Activated CD4-positive, alpha-beta T cell treated with anti-CD3 and anti-CD28 coated beads, Interleukin-2, amount 10 ng/mL, durations not matched to agents 7 days and 5 days (primary cell): ENCODE data around the gene PRR19. TPM values are rescaled to one million over a fixed set of nuclear protein-coding genes. Genes with fewer than 3 reads are reported as not detected.

Source experiments
- CTCF ChIA-PET: fragments of 350-600 bp; sonication (Branson Sonifier 250); formaldehyde crosslinking; loops from one replicate; lab custom pipeline; 2021; ENCODE audit warnings: antibody characterized with exemption; lab: Charles Lee
- POLR2A ChIA-PET: fragments of 350-600 bp; sonication (Branson Sonifier 250); formaldehyde crosslinking; loops from one replicate; lab custom pipeline; 2021; ENCODE audit warnings: antibody characterized with exemption; lab: Charles Lee
- DNase-seq: peaks from one replicate; pipeline ENCODE4 v3.0.0-alpha.2; 2020
- H3K27ac Mint-ChIP-seq: one replicate; pipeline ENCODE4 v1.8.0; 2021; ENCODE audit warnings: mild to moderate bottlenecking, moderate library complexity, mixed read lengths
- H3K27me3 Mint-ChIP-seq: one replicate; pipeline ENCODE4 v1.8.0; 2021; ENCODE audit warnings: mixed read lengths
- H3K36me3 Mint-ChIP-seq: one replicate; pipeline ENCODE4 v1.8.0; 2021; ENCODE audit warnings: low read depth, mixed read lengths
- H3K4me1 Mint-ChIP-seq: one replicate; pipeline ENCODE4 v1.8.0; 2021; ENCODE audit warnings: mixed read lengths
- H3K4me3 Mint-ChIP-seq: one replicate; pipeline ENCODE4 v1.8.0; 2021; ENCODE audit warnings: mild to moderate bottlenecking, moderate library complexity, mixed read lengths
- H3K9me3 Mint-ChIP-seq: one replicate; pipeline ENCODE4 v1.8.0; 2021; ENCODE audit warnings: mixed read lengths
- total RNA-seq, 2 experiments: library from RNA; stranded (reverse); gene quantifications; one replicate each; pipeline ENCODE4 v1.2.3, GENCODE V29; 2021

The PRR19 gene
- total RNA-seq, 2 experiments from 2014 or later = 0.54 to 0.62 TPM

DNA sequence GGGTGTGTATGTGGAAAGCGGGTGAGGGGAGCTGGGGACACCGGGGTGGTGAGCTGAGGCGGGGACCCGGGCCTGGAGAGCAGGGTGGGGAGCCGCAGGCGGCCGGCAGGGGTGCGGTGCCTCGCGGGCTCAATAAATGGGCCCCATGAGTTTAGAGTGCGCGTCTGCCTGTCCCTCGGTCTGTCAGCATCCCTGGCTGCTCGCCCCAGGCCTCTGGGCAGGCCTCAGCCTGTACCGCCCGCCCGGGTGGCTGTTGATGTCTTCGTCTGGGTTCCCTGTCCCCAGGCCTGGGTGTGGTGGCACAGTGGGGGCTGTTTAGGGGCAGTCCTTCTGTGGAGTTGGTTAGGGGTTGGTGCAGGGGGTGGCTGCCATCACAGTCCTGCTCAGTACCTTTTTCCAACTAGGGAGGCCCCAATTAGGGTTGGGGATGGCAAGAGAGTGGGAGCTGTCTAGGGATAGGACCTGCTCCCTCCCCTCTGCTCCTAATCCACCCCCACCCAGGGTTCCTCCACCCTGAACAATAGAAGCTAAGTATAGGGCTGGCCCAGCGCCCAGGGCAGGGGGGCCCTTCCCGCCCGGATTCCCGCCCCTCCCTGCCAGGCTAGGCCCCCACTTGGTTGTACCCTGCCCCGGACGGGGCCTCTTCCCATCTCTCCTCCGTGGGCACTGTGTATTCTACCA lies 20.6 kb upstream of the PRR19 start:
- ChIA-PET CTCF (interaction anchor here (0.8 to 2.9 kb wide), 3 partner anchors 11 to 38 kb away, joined by 3 to 31 read pairs (median 10); partner anchors contain the start of genes CIC and GSK3A), POLR2A (interaction anchor here (0.6 kb wide), 1 partner anchor 66 kb away, joined by 3 read pairs; no protein-coding TSS in a partner anchor)
- Mint-ChIP-seq H3K4me1 (peaks cover 60% of the 10 kb centered on the region), H3K9me3 (no peaks in the 10 kb centered on the region), H3K27me3 (no peaks in the 10 kb centered on the region), H3K4me3 (peak overlapping the region; percentile 76), H3K27ac (no peak overlapping the region), H3K36me3 (peaks cover 12% of the 10 kb centered on the region)
- peak; percentile 29 for DNase-seq

DNA sequence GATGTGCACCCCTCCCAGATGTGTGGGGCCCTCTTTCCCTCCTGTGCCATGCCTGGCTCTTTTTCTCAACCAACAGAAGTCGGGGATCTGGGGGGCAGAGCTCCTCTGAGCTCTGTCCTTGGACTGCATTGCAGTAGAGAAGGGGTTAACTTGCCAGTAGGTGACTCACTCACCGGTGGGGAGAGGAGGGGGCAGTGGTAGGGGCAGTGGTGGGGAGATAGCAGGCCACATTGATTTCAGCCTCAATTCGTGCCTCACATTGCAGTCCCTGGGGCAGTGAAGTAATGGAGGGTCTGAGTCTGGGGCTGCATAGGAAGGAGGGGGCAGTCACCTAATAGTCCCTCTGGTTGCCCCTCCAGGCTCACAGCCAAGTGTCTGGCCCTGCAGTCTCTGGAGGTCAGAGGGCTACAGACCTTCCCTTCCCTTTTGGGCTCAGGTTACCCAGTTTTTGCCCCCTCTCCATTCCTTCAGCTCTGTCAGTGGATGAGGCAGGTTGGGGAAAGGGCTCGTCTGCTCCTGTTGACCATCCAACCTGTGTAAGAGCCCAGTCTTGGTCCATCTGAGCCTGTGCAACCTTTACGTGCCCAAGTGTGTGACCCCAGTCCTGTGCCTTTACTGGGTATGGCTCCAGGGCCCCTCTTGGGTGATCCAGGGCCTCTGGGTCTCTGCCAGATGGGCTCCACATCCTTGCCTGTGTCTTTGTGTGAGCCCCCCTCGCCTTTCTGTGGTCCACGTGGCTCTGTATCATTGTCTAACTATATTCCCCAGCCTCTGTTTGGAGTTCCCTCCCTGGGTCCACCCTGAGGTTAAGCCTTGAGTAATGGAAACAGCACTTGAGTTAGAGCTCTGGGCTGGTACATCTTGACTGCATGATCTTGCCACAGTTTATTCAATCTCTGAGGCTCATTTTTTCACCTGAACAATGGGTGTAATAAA lies 19.8 kb upstream of the PRR19 start:
- H3K4me1 Mint-ChIP-seq = peaks cover 55% of the 10 kb centered on the region
- no peaks in the 10 kb centered on the region for H3K9me3 Mint-ChIP-seq
- H3K27ac Mint-ChIP-seq = no peak overlapping the region
- H3K4me3 Mint-ChIP-seq = peak overlapping the region; percentile 76
- H3K27me3 Mint-ChIP-seq = no peaks in the 10 kb centered on the region
- no peak for DNase-seq
- ChIA-PET POLR2A (interaction anchor here (0.6 to 0.9 kb wide), 2 partner anchors 67 to 370 kb away, joined by 3 to 5 read pairs; no protein-coding TSS in a partner anchor), CTCF (interaction anchor here (0.8 to 1.7 kb wide), 2 partner anchors 12 to 39 kb away, joined by 3 to 6 read pairs; partner anchors contain the start of gene GSK3A)
- peaks cover 13% of the 10 kb centered on the region for H3K36me3 Mint-ChIP-seq

DNA sequence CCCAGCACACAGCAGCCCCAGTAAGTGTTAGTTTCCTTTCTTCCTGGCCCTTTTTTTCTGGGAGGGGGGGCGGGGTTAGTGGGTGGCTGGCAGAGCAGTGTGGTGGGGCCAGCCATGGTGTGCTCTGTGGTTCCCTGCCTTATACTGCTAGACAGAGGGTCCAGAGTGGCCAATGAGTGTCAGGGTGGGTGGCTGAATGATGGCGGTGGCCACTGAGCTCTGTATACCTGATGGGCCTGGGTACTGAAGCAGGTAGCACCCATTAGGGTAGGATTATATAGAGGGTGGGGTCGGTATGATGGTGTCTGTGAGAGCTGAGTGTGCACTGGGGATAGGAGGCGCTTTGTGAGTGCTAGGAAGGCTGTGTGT lies 19.1 kb upstream of the PRR19 start:
- POLR2A ChIA-PET = interaction anchor here (0.9 kb wide), 1 partner anchor 371 kb away, joined by 5 read pairs; no protein-coding TSS in a partner anchor
- no peak for DNase-seq
- H3K4me3 Mint-ChIP-seq = peak overlapping the region; percentile 76
- no peaks in the 10 kb centered on the region for H3K9me3 Mint-ChIP-seq
- H3K4me1 Mint-ChIP-seq = peaks cover 50% of the 10 kb centered on the region
- H3K27me3 Mint-ChIP-seq = no peaks in the 10 kb centered on the region
- peaks cover 15% of the 10 kb centered on the region for H3K36me3 Mint-ChIP-seq
- no peak overlapping the region for H3K27ac Mint-ChIP-seq
- CTCF ChIA-PET = interaction anchor here (1.7 kb wide), 1 partner anchor 13 kb away, joined by 6 read pairs; no protein-coding TSS in a partner anchor

DNA sequence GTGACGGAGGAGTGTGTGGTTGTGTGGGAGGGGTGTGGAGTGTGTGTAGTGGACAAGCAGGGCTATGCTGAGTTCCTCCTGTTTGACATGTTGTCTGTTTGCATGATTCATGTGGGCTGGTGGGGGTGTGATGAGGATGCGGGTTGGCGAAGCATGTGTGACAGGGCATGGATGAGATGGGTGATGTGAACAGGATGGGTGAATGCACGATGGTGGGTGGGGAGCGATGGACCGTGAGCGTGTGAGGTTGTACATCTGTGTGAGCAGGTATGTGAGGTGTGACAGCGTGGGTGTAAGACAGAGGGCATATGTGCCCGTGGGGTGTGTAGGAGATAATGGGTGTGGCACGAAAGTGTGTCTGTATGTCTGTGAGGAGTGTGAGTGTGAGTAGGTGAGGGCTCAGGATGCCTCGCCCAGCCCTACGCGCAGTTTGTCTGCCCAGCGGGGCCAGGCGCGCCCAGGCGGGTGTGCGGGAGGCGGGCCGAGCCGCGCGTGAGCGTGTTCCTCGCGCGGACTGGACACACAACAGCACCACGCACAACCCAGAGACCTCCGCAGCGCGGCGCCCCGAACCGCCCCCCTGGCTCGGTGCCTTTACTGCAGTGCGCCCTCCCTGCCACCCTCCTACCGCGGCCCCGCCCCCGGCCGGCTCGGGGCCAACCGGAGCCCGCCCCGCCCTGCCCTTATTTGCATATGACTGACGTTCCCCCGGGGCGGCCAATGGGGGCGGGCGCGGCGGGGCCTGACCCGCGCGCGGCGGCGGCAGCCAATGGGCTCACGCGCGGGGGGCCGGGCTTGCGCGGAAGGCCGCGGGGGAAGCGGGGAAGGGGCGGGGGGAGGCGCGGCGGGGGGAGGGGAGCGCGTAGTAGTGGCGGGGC lies 18.5 kb upstream of the PRR19 start:
- Mint-ChIP-seq H3K27me3 (no peaks in the 10 kb centered on the region), H3K36me3 (peaks cover 12% of the 10 kb centered on the region), H3K27ac (no peak overlapping the region), H3K9me3 (no peaks in the 10 kb centered on the region), H3K4me3 (no peak overlapping the region), H3K4me1 (peaks cover 46% of the 10 kb centered on the region)
- peak; percentile 97 for DNase-seq
- POLR2A ChIA-PET = interaction anchor here (0.9 kb wide), 1 partner anchor 371 kb away, joined by 5 read pairs; no protein-coding TSS in a partner anchor
- CTCF ChIA-PET = interaction anchor here (1.7 kb wide), 1 partner anchor 13 kb away, joined by 6 read pairs; no protein-coding TSS in a partner anchor

DNA sequence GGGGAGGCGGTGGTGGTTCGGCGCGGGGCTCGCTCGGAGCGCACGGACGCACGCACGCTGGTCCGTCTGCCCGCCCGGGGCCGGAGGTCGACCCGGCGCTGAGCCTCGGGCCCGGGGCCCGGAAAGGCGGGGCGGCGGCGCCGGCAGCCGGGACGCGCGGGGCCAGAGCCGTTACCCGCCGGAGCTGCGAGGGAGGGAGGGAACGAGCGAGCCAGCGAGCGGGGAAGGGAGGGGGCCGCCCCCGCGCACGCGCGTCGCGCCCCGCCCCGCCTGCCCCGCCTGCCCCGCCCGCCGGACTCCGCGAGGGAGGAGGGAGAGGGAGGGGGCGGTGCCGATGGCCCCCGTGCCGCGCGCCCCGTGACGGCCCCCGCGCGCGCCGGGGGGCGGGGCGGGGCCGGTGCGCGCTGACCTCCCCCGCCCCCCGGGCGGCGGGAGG lies 17.8 kb upstream of the PRR19 start:
- H3K27me3 Mint-ChIP-seq = no peaks in the 10 kb centered on the region
- peaks cover 12% of the 10 kb centered on the region for H3K36me3 Mint-ChIP-seq
- no peak overlapping the region for H3K27ac Mint-ChIP-seq
- peaks cover 39% of the 10 kb centered on the region for H3K4me1 Mint-ChIP-seq
- peak; percentile 83 for DNase-seq
- ChIA-PET CTCF (no interaction called here), POLR2A (interaction anchor here (0.8 kb wide), 1 partner anchor 42 kb away, joined by 4 read pairs; the partner anchor contains the start of gene GSK3A)
- H3K4me3 Mint-ChIP-seq = no peak overlapping the region
- no peaks in the 10 kb centered on the region for H3K9me3 Mint-ChIP-seq

DNA sequence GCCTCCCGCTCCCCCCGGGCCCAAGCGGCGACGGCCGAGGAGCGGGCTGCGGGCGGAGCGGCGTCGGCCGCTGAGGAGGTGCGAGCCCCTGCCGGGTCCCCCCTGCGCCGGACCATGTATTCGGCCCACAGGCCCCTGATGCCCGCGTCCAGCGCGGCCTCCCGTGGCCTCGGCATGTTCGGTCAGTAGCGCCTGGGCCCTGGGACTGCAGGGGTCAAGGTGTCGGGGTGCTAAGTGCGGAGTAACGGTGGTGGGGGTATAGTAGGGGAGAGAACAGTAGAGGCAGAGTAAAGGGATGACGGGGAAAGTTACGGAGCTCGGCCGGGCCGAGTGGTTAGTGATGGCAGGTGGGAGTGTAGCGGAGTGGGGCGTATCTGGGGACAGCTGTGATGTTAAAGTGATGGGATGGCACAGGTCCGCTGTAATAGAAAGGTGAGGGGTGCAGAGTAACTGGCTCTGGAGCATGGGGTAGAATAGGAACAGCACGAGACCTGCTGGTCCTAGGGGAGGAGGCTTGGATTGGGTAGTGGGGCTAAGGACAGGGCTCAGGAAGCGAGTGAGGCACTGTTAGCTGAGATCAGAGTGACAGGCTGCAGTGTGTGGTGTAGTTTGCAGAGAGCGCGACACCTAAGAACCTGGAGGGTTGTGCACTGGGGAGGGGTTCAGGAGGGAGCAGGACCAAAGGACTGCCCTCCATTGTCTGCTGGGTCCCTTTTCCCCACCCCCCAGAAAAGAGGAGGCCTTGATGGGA lies 17.2 kb upstream of the PRR19 start:
- no peaks in the 10 kb centered on the region for H3K27me3 Mint-ChIP-seq
- ChIA-PET POLR2A (interaction anchor here (0.6 to 0.8 kb wide), 2 partner anchors 42 to 150 kb away, joined by 4 to 6 read pairs; partner anchors contain the start of gene GSK3A), CTCF (no interaction called here)
- peak; percentile 27 for DNase-seq
- H3K36me3 Mint-ChIP-seq = peaks cover 10% of the 10 kb centered on the region
- H3K4me1 Mint-ChIP-seq = peaks cover 33% of the 10 kb centered on the region
- H3K4me3 Mint-ChIP-seq = peak overlapping the region; percentile 86
- peak overlapping the region; percentile 89 for H3K27ac Mint-ChIP-seq
- H3K9me3 Mint-ChIP-seq = no peaks in the 10 kb centered on the region

DNA sequence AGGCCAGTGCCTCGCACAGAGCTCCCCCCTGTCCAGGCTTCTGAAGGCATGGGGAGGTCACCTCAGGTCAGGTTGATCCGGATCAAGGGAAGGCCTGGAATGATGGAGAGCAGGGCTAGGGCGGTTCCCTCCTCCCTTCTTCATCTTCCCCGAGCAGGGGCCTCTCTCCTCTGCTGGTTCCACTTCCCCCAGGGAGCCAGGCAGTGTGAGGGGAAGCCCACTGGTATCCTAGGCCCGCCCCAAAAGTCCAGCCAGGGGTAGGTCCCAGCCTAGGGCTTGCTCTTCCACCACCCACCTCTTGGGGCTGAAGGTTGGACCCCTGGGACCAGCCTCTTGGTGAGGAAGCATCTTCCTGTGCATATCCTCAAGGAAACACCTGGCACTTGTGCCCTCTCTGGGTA lies 16.4 kb upstream of the PRR19 start:
- ChIA-PET POLR2A (interaction anchor here (0.6 kb wide), 1 partner anchor 150 kb away, joined by 6 read pairs; no protein-coding TSS in a partner anchor), CTCF (no interaction called here)
- H3K4me1 Mint-ChIP-seq = peaks cover 33% of the 10 kb centered on the region
- no peak for DNase-seq
- H3K27me3 Mint-ChIP-seq = no peaks in the 10 kb centered on the region
- no peaks in the 10 kb centered on the region for H3K9me3 Mint-ChIP-seq
- peaks cover 10% of the 10 kb centered on the region for H3K36me3 Mint-ChIP-seq
- H3K4me3 Mint-ChIP-seq = peak overlapping the region; percentile 86
- peak overlapping the region; percentile 89 for H3K27ac Mint-ChIP-seq

DNA sequence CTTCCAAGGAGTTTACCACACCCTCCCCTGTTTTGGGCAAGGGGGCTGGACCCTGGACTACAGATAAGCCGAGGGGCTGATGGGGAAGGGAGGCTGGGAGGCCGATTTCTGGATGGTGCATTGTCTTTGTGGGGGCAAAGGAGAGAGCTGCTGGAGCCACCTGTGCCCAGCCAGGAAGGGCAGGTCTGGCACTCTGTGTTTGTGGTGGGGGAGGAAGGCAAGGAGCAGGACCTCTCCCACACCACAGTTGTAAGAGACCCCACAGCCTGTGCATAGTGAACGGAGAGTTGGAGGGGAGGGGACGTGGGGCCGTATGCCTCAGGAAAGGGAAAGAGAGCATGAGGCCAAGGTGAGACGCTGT lies 16.0 kb upstream of the PRR19 start:
- ChIA-PET POLR2A (no interaction called here), CTCF (no interaction called here)
- DNase-seq = no peak
- Mint-ChIP-seq H3K9me3 (no peaks in the 10 kb centered on the region), H3K4me1 (peaks cover 33% of the 10 kb centered on the region), H3K36me3 (peaks cover 10% of the 10 kb centered on the region), H3K27ac (peak overlapping the region; percentile 68), H3K27me3 (no peaks in the 10 kb centered on the region), H3K4me3 (peak overlapping the region; percentile 9)

DNA sequence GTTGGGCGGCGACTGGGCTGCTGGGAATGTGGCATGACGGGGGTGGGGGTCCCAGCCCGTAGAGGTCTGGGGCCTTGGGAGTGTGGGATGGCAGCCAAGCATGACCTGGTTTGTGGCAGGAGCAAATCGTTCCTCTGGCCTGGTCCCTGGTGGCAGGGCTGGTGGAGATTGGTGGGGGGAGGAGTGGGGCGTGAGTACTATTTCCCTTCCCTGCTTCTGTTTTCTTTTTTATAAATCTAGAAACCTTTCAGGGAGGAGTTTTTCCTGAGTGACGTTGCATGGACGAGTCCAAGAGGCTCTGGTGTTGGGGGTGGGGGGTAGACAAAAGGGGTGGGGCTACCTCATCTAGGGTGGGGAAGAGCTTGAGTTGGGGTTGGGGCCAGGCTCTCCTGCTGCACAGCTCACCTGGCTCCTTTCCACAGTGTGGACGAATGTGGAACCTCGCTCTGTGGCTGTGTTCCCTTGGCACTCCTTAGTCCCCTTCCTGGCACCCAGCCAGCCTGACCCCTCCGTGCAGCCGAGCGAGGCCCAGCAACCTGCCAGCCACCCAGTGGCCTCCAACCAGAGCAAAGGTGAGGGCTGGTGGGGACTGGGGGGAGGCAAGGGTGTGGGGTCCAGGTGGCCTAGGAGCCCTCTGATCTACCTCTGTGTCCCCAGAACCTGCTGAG lies 15.4 kb upstream of the PRR19 start:
- no peak for DNase-seq
- H3K36me3 Mint-ChIP-seq = peaks cover 11% of the 10 kb centered on the region
- H3K27ac Mint-ChIP-seq = peak overlapping the region; percentile 68
- ChIA-PET CTCF (interaction anchor here (1.6 kb wide), 1 partner anchor 11 kb away, joined by 4 read pairs; no protein-coding TSS in a partner anchor), POLR2A (no interaction called here)
- no peak overlapping the region for H3K4me3 Mint-ChIP-seq
- no peaks in the 10 kb centered on the region for H3K9me3 Mint-ChIP-seq
- peaks cover 34% of the 10 kb centered on the region for H3K4me1 Mint-ChIP-seq
- H3K27me3 Mint-ChIP-seq = no peaks in the 10 kb centered on the region

DNA sequence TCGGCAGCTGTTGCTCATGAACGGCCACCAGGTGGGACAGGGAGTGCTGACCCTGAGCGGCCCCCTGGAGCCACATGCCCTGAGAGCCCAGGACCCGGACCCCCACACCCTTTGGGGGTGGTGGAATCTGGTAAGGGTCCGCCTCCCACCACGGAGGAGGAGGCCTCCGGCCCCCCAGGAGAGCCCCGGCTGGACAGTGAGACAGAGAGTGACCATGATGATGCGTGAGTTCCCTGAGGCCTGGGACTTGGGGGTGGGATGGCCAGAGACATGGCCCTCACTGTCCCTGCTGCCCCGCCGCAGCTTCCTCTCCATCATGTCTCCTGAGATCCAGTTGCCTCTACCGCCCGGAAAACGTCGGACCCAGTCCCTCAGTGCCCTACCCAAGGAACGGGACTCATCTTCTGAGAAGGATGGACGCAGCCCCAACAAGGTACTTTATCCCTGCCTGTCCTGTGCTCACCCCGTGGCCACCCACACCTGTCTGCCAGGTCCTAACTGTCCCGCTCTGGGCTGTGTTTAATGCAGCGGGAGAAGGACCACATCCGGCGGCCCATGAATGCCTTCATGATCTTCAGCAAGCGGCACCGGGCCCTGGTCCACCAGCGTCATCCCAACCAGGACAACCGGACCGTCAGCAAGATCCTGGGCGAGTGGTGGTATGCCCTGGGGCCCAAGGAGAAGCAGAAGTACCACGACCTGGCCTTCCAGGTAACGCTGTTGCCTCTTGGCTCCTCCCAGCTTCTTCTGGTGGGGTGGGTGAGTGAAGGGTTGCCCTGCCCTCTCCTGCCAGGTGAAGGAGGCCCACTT lies 14.7 kb upstream of the PRR19 start:
- no peaks in the 10 kb centered on the region for H3K9me3 Mint-ChIP-seq
- POLR2A ChIA-PET = no interaction called here
- H3K36me3 Mint-ChIP-seq = peaks cover 17% of the 10 kb centered on the region
- H3K4me1 Mint-ChIP-seq = peaks cover 34% of the 10 kb centered on the region
- H3K4me3 Mint-ChIP-seq = no peak overlapping the region
- no peak overlapping the region for H3K27ac Mint-ChIP-seq
- no peak for DNase-seq
- CTCF ChIA-PET = interaction anchor here (1.6 kb wide), 1 partner anchor 11 kb away, joined by 4 read pairs; no protein-coding TSS in a partner anchor
- H3K27me3 Mint-ChIP-seq = no peaks in the 10 kb centered on the region
